HepG2 (cell line): ENCODE measurements around the gene CST8. TPM values are rescaled to one million over a fixed set of nuclear protein-coding genes. Genes with fewer than 3 reads are reported as not detected.

Experiments
- AKAP8 ChIP-seq: sonication (generic); formaldehyde crosslinking; IDR thresholded peaks from 2 replicates; pipeline ENCODE4 v1.5.1; 2020; ENCODE audit warnings: mild to moderate bottlenecking, missing genetic modification reagents
- FOXA1 ChIP-seq, 2 experiments: fragments of 450-650 bp in 1 of 2; sonication (generic) in 1 of 2; formaldehyde crosslinking in 1 of 2; IDR thresholded peaks; 2 replicates each; pipeline versions ENCODE4 v1.4.0 to v1.6.1; 2016 to 2020; ENCODE audit warnings: missing genetic modification reagents in 1 of 2
- IKZF1 ChIP-seq: fragments of 450-650 bp; IDR thresholded peaks from 2 replicates; pipeline ENCODE4 v1.7.1; 2016
- KDM4B ChIP-seq: sonication (generic); formaldehyde crosslinking; IDR thresholded peaks from 2 replicates; pipeline ENCODE4 v1.4.0; 2020; ENCODE audit warnings: missing genetic modification reagents
- NR2F1 ChIP-seq, 2 experiments: fragments of 450-650 bp in 1 of 2; formaldehyde crosslinking in 1 of 2; IDR thresholded peaks; 2 replicates each; pipeline versions ENCODE4 v1.5.0 to v1.6.1; 2016 to 2020; ENCODE audit warnings: mild to moderate bottlenecking in 1 of 2, missing compliant biosample characterization in 1 of 2, missing genetic modification reagents in 1 of 2, moderate library complexity in 1 of 2
- POLR2AphosphoS2 ChIP-seq: IDR thresholded peaks from 2 replicates; pipeline ENCODE4 v1.6.1; 2011; ENCODE audit warnings: low read depth, low read length, improper control_type of control experiment
- SP1 ChIP-seq, 2 experiments: fragments of 450-650 bp in 1 of 2; sonication (generic) in 1 of 2; formaldehyde crosslinking in 1 of 2; IDR thresholded peaks; 2 replicates each; pipeline versions ENCODE4 v1.4.0 to v1.6.1; 2016 to 2020; ENCODE audit warnings: missing genetic modification reagents in 1 of 2
- polyA plus RNA-seq, 8 experiments: library from polyadenylated mRNA; depleted of rRNA in 3 of 8; stranded (reverse) in 7 of 8; unstranded in 1 of 8; fragments of >200 nt; fragmentation: Illumina TruSeq in 4 of 8; extraction: Trizol in 4 of 8; gene quantifications; 2 replicates each; pipeline versions ENCODE4 v1.2.1 to v1.2.3, GENCODE V29; 2011 to 2016; ENCODE audit warnings: low read depth in 4 of 8, missing spikeins in 1 of 8, mixed read lengths in 1 of 8; ENCODE audit not compliant: insufficient read depth in 1 of 8
- total RNA-seq, 5 experiments: library from RNA; depleted of rRNA; stranded (reverse); fragments of >200 nt; fragmentation: Illumina TruSeq; extraction: Trizol; gene quantifications; 2 replicates each; pipeline ENCODE4 v1.2.3, GENCODE V29; 2016; ENCODE audit warnings: low read depth in 1 of 5
- TF ChIP-seq, protein P1 (sequence below): fragments of 450-650 bp; IDR thresholded peaks from 2 replicates; pipeline ENCODE4 v1.6.1; 2017
- TF ChIP-seq, protein P2 (sequence below): sonication (generic); formaldehyde crosslinking; IDR thresholded peaks from 2 replicates; pipeline ENCODE4 v1.9.0; 2021; ENCODE audit warnings: mild to moderate bottlenecking, missing genetic modification reagents
- TF ChIP-seq, protein P3 (sequence below): sonication (generic); formaldehyde crosslinking; IDR thresholded peaks from 2 replicates; pipeline ENCODE4 v1.9.0; 2021; ENCODE audit warnings: missing genetic modification reagents, mild to moderate bottlenecking, borderline replicate concordance

The CST8 gene
- total and polyA plus RNA-seq, 2 of the 13 experiments (the other 11 are each of a cell fraction or from before 2014, with no cell fraction given): not detected

DNA sequence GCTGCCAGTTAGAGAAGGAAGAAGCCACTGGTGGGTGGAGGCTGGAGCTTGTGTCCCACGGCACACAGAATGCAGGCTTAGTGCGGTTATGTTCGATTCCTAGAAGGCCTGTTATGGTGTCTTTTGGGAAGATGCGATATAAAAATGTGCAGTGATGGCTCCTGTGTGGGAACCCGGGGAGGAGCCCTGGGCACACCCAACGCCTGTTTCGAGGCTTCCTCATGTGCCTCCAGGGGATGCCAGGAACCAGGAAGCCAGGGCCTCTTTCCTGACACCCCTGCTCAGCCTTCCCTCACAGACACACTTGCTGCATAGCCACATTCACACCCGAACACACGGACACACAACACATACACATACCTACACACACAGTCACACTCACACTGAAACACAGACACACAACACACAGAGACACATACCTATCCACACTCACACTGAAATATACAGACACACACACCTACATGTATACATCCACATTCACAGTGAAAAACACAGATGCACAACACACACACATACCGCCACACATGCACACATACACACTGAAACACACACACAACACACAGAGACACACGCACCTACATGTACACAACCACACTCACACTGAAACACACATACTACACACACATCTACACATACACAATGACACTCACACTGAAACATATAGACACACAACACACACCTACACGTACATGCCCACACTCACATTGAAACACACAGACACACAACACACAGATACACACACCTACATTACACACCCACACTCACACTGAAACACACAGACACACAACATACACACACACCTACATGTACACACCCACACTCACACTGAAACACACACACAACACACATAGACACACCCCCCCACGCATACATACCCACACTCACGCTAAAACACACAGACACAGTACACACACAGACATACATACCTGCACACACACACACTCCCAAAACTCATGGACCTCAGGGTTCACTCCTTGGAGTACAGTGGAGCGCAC lies 37.1 kb upstream of the CST8 start (continued):
- TF ChIP-seq NR2F1 (CRISPR knock-in tag; IDR thresholded peaks at IDR 0.05) (no peak), IKZF1 (peak; percentile 99), POLR2AphosphoS2 (no peak), SP1 (IDR thresholded peaks at IDR 0.05) (peak; percentile 7; the same call in 1 of the 2 replicates), SP1 (CRISPR knock-in tag; IDR thresholded peaks at IDR 0.05) (no peak), KDM4B (CRISPR knock-in tag) (no peak), AKAP8 (CRISPR knock-in tag) (no peak), FOXA1 (IDR thresholded peaks at IDR 0.05) (peak; percentile 79), FOXA1 (CRISPR knock-in tag; IDR thresholded peaks at IDR 0.05) (no peak)
- TF ChIP-seq, protein P1, sequence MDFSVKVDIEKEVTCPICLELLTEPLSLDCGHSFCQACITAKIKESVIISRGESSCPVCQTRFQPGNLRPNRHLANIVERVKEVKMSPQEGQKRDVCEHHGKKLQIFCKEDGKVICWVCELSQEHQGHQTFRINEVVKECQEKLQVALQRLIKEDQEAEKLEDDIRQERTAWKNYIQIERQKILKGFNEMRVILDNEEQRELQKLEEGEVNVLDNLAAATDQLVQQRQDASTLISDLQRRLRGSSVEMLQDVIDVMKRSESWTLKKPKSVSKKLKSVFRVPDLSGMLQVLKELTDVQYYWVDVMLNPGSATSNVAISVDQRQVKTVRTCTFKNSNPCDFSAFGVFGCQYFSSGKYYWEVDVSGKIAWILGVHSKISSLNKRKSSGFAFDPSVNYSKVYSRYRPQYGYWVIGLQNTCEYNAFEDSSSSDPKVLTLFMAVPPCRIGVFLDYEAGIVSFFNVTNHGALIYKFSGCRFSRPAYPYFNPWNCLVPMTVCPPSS: 0 out of 2 replicates have a peak, but pooled peaks have one; percentile 37
- TF ChIP-seq, protein P2, sequence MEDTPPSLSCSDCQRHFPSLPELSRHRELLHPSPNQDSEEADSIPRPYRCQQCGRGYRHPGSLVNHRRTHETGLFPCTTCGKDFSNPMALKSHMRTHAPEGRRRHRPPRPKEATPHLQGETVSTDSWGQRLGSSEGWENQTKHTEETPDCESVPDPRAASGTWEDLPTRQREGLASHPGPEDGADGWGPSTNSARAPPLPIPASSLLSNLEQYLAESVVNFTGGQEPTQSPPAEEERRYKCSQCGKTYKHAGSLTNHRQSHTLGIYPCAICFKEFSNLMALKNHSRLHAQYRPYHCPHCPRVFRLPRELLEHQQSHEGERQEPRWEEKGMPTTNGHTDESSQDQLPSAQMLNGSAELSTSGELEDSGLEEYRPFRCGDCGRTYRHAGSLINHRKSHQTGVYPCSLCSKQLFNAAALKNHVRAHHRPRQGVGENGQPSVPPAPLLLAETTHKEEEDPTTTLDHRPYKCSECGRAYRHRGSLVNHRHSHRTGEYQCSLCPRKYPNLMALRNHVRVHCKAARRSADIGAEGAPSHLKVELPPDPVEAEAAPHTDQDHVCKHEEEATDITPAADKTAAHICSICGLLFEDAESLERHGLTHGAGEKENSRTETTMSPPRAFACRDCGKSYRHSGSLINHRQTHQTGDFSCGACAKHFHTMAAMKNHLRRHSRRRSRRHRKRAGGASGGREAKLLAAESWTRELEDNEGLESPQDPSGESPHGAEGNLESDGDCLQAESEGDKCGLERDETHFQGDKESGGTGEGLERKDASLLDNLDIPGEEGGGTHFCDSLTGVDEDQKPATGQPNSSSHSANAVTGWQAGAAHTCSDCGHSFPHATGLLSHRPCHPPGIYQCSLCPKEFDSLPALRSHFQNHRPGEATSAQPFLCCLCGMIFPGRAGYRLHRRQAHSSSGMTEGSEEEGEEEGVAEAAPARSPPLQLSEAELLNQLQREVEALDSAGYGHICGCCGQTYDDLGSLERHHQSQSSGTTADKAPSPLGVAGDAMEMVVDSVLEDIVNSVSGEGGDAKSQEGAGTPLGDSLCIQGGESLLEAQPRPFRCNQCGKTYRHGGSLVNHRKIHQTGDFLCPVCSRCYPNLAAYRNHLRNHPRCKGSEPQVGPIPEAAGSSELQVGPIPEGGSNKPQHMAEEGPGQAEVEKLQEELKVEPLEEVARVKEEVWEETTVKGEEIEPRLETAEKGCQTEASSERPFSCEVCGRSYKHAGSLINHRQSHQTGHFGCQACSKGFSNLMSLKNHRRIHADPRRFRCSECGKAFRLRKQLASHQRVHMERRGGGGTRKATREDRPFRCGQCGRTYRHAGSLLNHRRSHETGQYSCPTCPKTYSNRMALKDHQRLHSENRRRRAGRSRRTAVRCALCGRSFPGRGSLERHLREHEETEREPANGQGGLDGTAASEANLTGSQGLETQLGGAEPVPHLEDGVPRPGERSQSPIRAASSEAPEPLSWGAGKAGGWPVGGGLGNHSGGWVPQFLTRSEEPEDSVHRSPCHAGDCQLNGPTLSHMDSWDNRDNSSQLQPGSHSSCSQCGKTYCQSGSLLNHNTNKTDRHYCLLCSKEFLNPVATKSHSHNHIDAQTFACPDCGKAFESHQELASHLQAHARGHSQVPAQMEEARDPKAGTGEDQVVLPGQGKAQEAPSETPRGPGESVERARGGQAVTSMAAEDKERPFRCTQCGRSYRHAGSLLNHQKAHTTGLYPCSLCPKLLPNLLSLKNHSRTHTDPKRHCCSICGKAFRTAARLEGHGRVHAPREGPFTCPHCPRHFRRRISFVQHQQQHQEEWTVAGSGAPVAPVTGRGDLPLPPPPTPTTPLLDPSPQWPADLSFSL (CRISPR knock-in tag): peak; percentile 86
- TF ChIP-seq, protein P3, sequence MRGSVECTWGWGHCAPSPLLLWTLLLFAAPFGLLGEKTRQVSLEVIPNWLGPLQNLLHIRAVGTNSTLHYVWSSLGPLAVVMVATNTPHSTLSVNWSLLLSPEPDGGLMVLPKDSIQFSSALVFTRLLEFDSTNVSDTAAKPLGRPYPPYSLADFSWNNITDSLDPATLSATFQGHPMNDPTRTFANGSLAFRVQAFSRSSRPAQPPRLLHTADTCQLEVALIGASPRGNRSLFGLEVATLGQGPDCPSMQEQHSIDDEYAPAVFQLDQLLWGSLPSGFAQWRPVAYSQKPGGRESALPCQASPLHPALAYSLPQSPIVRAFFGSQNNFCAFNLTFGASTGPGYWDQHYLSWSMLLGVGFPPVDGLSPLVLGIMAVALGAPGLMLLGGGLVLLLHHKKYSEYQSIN (CRISPR knock-in tag): no peak
